Stimulated activated CD8-positive, alpha-beta memory T cell treated with anti-CD3 and anti-CD28 coated beads, Interleukin-4, amount 100 ng/mL, for 24 hours (primary cell): ENCODE measurements around the gene FBXL13.
"Not testable (repeated sequence)": the region's sequence is repeated elsewhere in the genome, so short reads cannot be mapped to it uniquely, and the experiment has no call there.

Experiments used
- DNase-seq: peaks from one replicate; pipeline ENCODE4 v3.0.0-alpha.2; 2020; ENCODE audit warnings: low read depth

The FBXL13 gene

GRCh38 chr7:102819151-102819550 lies 255.4 kb downstream of the FBXL13 start:
- DNase-seq, result no peak

- no peak for DNase-seq
Observed at GRCh38 chr7:102817616-102818573, 256.7 kb downstream of the FBXL13 start.

- DNase-seq, result no peak
Observed at GRCh38 chr7:102814025-102814471, 260.5 kb downstream of the FBXL13 start.

- DNase-seq, result no peak
Observed at GRCh38 chr7:102813191-102814024, 261.2 kb downstream of the FBXL13 start.

GRCh38 chr7:102811942-102812678 lies 262.5 kb downstream of the FBXL13 start:
- no peak for DNase-seq

- no peak for DNase-seq
Observed at GRCh38 chr7:102810916-102811315, 263.7 kb downstream of the FBXL13 start.

- no peak for DNase-seq
Observed at GRCh38 chr7:102806613-102807012, 268.0 kb downstream of the FBXL13 start.

- DNase-seq, result not testable (repeated sequence)
Observed at GRCh38 chr7:102795987-102796595, 278.5 kb downstream of the FBXL13 start.

- DNase-seq, result not testable (repeated sequence)
Observed at GRCh38 chr7:102794567-102794966, 280.0 kb downstream of the FBXL13 start.

GRCh38 chr7:102791831-102792230 lies 282.8 kb downstream of the FBXL13 start:
- not testable (repeated sequence) for DNase-seq

- not testable (repeated sequence) for DNase-seq
Observed at GRCh38 chr7:102791367-102791766, 283.2 kb downstream of the FBXL13 start.

GRCh38 chr7:102790364-102791100 lies 284.1 kb downstream of the FBXL13 start:
- DNase-seq, result not testable (repeated sequence)

- not testable (repeated sequence) for DNase-seq
Observed at GRCh38 chr7:102788770-102789169, 285.8 kb downstream of the FBXL13 start.

- not testable (repeated sequence) for DNase-seq
Observed at GRCh38 chr7:102780926-102781325, 293.7 kb downstream of the FBXL13 start.

GRCh38 chr7:102778663-102779062 lies 295.9 kb downstream of the FBXL13 start:
- not testable (repeated sequence) for DNase-seq

- DNase-seq, result not testable (repeated sequence)
Observed at GRCh38 chr7:102776217-102776616, 298.4 kb downstream of the FBXL13 start.

- not testable (repeated sequence) for DNase-seq
Observed at GRCh38 chr7:102770467-102770866, 304.1 kb downstream of the FBXL13 start.

GRCh38 chr7:102769657-102770192 lies 304.9 kb downstream of the FBXL13 start:
- not testable (repeated sequence) for DNase-seq

GRCh38 chr7:102763295-102763905 lies 311.2 kb downstream of the FBXL13 start:
- not testable (repeated sequence) for DNase-seq
